Epithelial cell of prostate (primary cell): ENCODE results near the gene ARHGAP36.

Experiments used
- DNase-seq: peaks from one replicate; pipeline ENCODE4 v3.0.0-alpha.2; 2011; ENCODE audit warnings: low read depth, low spot score
- H3K27ac ChIP-seq: fragments of 450-650 bp; 2 replicates; pipeline ENCODE4 v1.5.1; 2017; ENCODE audit warnings: mild to moderate bottlenecking

ARHGAP36 gene

DNA sequence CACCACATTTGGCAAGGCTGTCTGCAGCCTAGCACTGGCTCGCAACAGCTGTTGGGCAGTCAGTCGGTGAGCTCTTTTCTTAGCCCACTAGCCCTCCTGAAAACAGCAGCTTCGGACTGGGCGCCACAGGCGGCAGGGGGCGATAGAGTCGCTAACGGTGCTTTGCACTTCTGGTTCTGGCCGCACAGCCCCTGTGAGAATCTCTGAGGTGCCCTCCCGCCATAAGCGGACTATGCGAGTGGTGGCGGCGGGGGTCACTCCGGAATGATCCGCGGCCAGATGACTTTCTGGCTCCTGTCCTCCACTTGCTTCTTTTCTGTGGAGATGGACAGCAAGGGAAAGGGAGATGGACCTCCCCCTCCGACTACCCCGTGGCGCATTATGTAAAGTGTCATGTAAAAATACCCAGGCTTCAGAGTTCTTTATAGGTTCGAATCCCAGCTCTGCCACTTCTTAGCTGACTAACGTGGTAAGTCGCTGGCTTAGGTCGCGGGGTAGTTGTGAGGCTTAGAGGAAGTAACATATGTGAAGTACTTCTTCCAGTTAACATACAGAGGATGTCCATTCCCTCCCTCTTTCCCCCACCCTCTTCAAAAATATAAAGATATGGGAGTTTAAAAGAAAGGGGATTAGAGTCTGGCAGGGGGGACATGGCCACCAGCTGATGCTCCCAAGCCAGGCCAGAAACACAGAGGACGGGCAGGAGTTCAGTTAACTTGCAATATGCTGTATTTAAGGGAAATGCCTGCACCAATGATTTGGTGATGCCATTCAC, 11.0 kb downstream of the ARHGAP36 start:
- DNase-seq: no peak
- no peak overlapping the region for H3K27ac ChIP-seq

DNA sequence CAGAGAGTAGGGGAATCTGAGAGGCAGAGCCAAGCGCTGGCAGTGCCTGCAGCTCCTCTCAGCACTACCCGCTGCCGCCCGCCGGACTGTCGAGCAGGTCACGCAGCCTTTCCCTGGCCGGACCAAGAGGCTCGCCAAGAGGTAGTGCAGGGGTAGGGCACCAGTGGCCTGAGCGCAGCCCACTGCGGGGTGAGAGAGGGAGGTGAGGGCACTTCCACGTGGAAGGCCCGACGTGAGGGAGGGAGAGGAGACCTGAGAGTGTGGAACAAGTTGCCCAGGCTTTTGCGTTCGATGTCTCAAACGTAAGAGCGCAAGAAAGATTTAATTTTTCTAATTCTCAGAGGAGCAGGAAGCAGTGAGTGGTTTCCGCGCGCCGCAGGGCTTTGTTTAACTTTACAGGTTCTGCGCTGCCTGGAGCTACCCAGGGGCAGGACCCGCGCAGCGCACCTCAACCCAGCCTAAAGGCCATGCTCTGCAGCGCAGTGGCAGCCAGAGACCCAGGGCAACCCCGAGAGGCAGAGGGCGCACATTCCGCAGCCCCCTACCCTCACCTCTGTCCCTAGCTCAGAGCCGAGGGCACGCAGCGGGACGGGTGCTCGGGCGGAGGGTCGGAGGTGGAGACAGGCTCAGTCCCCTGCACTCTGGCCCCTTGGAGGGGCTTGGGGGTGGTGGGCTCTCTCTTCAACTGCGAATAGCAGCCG, 14.9 kb downstream of the ARHGAP36 start:
- DNase-seq: no peak
- H3K27ac ChIP-seq: no peak overlapping the region

DNA sequence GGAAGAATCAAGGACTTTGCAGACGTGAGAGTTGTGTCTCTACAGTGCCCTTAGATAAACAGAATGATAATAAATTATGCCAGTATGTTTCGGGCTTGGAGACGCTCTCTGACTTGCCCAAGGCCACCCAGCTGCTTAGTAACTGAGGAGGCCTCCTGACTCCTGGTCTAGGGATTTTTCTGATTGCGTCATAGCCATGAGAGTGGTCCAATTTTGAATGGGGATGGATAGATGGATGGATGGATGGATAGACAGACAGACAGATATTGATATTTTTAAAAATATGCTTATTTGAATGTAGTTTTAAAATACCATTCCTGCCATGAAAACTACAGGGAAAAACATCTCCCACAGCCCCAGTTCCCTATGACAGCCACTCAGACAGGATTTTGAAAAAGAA, 15.5 kb downstream of the ARHGAP36 start:
- no peak for DNase-seq
- H3K27ac ChIP-seq: no peak overlapping the region

DNA sequence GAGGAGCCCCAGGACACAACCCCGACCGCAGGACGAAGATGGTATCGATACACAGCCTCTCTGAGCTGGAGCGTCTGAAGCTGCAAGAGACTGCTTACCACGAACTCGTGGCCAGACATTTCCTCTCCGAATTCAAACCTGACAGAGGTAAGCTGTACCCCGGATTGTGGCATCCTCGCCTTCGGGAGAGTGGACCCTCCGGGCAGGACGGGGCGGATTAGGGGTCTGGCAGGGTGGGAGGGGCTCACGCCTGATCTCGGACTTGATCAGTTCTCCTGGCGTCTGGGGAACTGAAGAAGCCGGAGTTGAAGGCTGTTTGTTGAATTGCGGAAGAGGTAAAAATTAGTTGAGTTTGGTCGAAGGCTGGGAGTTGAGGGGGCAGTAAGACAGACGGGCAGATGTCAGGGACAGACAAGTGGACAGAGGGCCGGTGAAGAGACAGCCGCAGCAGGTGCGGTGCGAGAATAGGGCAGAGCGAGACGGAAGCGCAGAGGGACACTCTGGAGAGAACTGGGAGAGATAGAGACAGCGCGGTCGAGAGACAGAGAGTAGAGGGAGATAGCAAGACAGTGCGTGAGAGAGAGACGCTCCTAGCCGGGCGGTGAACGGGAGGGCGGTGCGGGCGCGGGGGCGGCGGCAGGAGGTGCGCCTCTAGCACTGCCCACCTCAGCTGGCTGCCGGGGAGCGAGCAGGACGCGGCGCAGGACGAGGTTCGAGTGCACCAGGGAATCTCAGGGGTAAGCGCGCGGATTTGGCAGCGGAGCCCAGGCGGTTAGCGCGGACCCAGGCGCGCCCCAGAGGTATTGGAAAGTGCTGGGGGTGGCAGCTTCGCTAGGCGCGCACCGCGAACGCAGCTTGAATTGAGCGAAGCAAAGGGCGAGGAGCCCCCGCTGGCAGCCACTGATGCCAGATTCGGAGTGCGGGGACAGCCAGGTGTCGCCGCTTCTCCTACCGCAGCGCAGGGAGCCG, 23.9 kb downstream of the ARHGAP36 start:
- no peak for DNase-seq
- no peak overlapping the region for H3K27ac ChIP-seq

DNA sequence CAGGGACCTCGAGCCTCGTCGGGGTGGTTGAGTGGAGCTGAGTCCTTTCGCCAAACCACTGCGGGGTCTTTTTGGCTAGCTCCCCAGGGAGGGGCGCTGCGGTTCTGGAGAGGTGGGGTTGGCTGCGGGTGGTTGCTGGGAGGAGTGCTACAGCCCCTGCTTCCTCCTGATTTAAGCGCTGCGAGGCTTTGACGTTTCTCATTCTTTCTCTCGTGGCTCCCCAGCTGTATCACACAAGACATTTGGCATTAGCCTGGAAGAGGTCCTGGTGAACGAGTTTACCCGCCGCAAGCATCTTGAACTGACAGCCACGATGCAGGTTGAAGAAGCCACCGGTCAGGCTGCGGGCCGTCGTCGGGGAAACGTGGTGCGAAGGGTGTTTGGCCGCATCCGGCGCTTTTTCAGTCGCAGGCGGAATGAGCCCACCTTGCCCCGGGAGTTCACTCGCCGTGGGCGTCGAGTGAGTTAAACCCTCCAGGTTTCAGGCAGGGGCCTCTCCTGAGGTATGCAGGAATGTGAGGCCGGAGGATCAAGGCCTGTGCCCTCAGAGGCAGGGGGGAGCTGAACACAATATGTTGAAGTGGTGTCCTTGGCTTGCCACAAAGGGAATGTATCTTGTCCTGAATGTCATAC, 25.5 kb downstream of the ARHGAP36 start:
- DNase-seq: no peak
- no peak overlapping the region for H3K27ac ChIP-seq

DNA sequence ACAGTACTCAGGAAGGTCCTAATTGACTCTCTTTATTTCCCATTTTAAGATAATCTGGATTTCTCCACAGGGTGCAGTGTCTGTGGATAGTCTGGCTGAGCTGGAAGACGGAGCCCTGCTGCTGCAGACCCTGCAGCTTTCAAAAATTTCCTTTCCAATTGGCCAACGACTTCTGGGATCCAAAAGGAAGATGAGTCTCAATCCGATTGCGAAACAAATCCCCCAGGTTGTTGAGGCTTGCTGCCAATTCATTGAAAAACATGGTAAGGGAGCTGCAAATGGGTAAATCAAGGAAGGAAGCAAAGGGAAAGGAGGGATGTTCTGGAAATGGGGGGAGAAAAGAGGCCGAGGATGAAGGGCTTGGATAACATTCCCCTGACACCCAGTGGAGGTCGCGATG, 26.0 kb downstream of the ARHGAP36 start:
- no peak for DNase-seq
- no peak overlapping the region for H3K27ac ChIP-seq

DNA sequence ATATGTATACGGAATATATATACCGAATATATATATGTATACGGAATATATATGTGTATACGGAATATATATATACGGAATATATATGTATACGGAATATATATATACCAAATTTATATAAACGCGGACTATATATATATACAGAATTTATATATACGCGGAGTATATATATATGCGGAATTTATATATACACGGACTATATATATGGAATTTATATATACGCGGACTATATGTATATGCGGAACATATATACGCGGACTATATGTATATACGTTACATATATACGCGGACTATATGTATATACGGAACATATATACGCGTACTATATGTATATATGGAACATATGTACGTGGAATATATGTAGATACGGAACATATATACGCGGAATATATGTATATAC, 78.6 kb downstream of the ARHGAP36 start:
- H3K27ac ChIP-seq: no peak overlapping the region
- no peak for DNase-seq

DNA sequence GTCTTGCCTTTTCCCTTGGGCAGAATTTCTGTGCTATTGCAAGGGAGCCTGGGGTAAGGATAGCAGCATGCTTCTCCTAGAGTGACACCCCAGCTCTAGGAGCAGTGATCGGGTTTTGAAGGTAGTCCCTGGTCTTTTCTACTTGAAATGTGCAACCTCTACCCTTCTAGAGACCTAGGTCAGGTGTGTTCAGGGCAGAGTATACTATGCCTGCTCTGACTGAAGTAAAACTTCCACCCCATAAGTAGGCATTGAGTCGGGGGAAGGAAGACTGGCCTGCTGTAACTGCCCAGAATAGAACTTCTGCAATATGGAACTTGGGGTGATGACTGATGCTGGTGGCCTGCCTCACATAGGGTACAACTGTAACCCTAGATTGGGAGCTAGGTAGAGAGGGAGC, 80.9 kb downstream of the ARHGAP36 start:
- DNase-seq: no peak
- H3K27ac ChIP-seq: no peak overlapping the region
